Psoas muscle (tissue), 8 donors: Measurements from ENCODE around the gene JMJD6. TPM values are rescaled to one million over a fixed set of nuclear protein-coding genes. Genes with fewer than 3 reads are reported as not detected.
"Not testable (repeated sequence)": the region's sequence is repeated elsewhere in the genome, so short reads cannot be mapped to it uniquely, and the experiment has no call there.

Experiments
- ATAC-seq, 4 donors: fragments of 200-7000 bp; cut with Tn5 transposase; one replicate each; pipeline ENCODE4 v1.9.1; 2020; ENCODE audit warnings: moderate library complexity in 3 of 4, mild to moderate bottlenecking in 2 of 4
- DNase-seq, 2 donors: peaks; one replicate each; pipeline ENCODE4 v3.0.0-alpha.2; 2020
- H3K27ac ChIP-seq: fragments of 200-600 bp; one replicate; pipeline ENCODE4 v1.8.0; 2022
- H3K27me3 ChIP-seq, 3 donors: fragments of 200-600 bp in 1 of 3; one replicate each; pipeline versions ENCODE4 v1.6.1 to v1.8.0; 2013 to 2022; ENCODE audit warnings: low read length in 2 of 3, mild to moderate bottlenecking in 2 of 3, moderate library complexity in 1 of 3; ENCODE audit not compliant: insufficient read depth in 3 of 3
- H3K36me3 ChIP-seq, 2 donors: fragments of 200-600 bp in 1 of 2; one replicate each; pipeline versions ENCODE4 v1.6.1 to v1.8.0; 2013 to 2022; ENCODE audit warnings: low read depth in 1 of 2, mild to moderate bottlenecking in 1 of 2, moderate library complexity in 1 of 2; ENCODE audit not compliant: insufficient read depth in 1 of 2
- H3K4me1 ChIP-seq: fragments of 200-600 bp; one replicate; pipeline ENCODE4 v1.8.0; 2022
- H3K4me3 ChIP-seq: fragments of 200-600 bp; one replicate; pipeline ENCODE4 v1.8.0; 2022; ENCODE audit warnings: mild to moderate bottlenecking
- H3K9me3 ChIP-seq: fragments of 200-600 bp; one replicate; pipeline ENCODE4 v1.8.0; 2022
- CTCF ChIP-seq: fragments of 200-600 bp; IDR thresholded peaks from one replicate; pipeline ENCODE4 v1.8.0; 2022; ENCODE audit warnings: antibody characterized with exemption
- WGBS, 3 donors: extraction: QIAGEN DNeasy Blood & Tissue Kit; methylation state at CpG; one replicate each; pipeline versions ENCODE4 v1.1.6 to v1.1.7; 2013; 5-methylcytosine and 5-hydroxymethylcytosine counted together
- intact Hi-C, 2 donors: fragments of 100-400 bp; cut with DNase I; formaldehyde crosslinking; loops; one replicate each; pipeline versions ENCODE4 v1.11.0 to v1.14.2; 2022
- polyA plus RNA-seq, 3 donors: library from polyadenylated mRNA; stranded (reverse); fragments of 200-250 nt; gene quantifications; one replicate each; pipeline ENCODE4 v1.2.3, GENCODE V29; 2013
- total RNA-seq, 4 donors: library from RNA; stranded (reverse); fragmentation: NEBNext Ultra II Directional in 2 of 4; extraction: Animal tissue kit (Norgen Biotek cat#: 25700) in 2 of 4; gene quantifications; one replicate each; pipeline versions ENCODE4 v1.2.1 to v1.2.4, GENCODE V29; 2021 to 2023
- donor health status: healthy with polysubstance abuse.
- donor health status: DM: no; HTN: no; CAD: no; lungs with moderate emphysema.
- donor health status: Bipolar disorder and iron deficiency.
- donor health status: healthy.
- donor health status: DM: yes; HTN: yes; CAD: no.
- donor health status: DM: no; HTN: no; CAD: no.
- donor health status: DM: no; HTN: no; CAD: no.
- donor health status: DM: yes; HTN: yes; CAD: no.

JMJD6 gene
- total and polyA plus RNA-seq, 7 donors, result 30.8 to 81.9 (median 53.0) TPM

DNA sequence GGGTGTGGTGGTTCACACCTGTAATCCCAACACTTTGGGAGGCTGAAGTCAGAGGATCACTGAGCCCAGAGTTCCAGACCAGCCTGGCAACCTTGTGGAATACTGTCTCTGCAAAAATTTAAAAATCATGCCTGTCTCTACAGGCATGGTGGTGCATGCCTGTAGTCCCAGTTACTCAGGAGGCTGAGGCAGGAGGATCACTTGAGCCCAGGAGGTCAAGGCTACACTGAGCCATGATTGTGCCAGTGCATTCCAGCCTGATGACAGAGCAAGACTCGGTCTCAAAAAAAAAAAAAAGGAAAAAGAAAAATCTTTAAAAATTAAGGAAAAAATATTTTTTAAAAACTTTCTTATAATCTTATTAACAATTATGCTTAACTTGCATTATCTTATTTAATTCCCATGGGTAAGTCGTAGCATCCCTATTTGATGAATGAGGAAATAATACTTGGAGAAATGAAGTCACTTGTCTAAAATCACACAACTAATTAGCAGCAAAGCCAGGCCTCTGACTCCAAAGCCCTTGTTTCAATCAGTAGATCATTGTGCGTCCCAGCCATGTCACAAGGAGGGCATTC is 25.1 kb upstream of the JMJD6 start:
- ATAC-seq, result no peak
- H3K9me3 ChIP-seq, result no peaks in the 10 kb centered on the region
- peaks cover 8 to 67% of the 10 kb centered on the region in 2 donors for H3K36me3 ChIP-seq
- peaks cover 2% of the 10 kb centered on the region for H3K4me1 ChIP-seq
- no peaks in the 10 kb centered on the region for H3K27me3 ChIP-seq
- DNase-seq, result no peak
- H3K4me3 ChIP-seq, result no peak overlapping the region
- intact Hi-C loops, result no loop called here
- TF ChIP-seq CTCF, result no peak
- H3K27ac ChIP-seq, result no peak overlapping the region
- 90 to 95% (median 91%) methylated on average over 3 of the region's 3 CpGs for WGBS, 3 donors

DNA sequence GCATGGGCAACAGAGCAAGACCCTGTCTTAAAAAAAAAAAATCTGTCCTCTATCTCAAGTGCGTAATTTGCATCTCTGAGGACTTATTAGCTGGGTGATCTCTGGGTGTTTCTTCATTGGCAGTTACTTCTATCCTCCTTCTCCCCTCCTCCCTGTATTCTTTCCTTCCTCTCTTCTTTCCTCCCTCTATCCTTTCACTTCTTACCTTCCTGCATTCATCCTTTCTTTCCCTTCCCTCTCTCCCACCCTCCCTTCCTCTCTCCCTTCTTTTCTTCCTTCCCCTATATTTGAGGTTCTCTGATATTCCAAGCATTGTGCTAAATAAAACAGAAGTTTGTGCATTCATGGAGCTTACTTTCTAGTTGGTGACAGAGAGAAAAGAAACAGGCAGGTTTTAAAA is 22.3 kb upstream of the JMJD6 start:
- intact Hi-C loops, result no loop called here
- Histone ChIP-seq H3K27ac (peak overlapping the region; percentile 76), H3K27me3 (no peaks in the 10 kb centered on the region), H3K4me3 (no peak overlapping the region), H3K36me3 (peaks cover 21 to 68% of the 10 kb centered on the region in 2 donors), H3K9me3 (no peaks in the 10 kb centered on the region), H3K4me1 (peaks cover 5% of the 10 kb centered on the region)
- no peak for TF ChIP-seq CTCF
- ATAC-seq (no peak), DNase-seq (no peak)
- 100% methylated on average over 1 of the region's 1 CpG for WGBS, 3 donors

GRCh38 chr17:76747716-76748363 is 21.4 kb upstream of the JMJD6 start:
- 53 to 60% (median 60%) methylated on average over 9 of the region's 9 CpGs for WGBS, 3 donors
- Histone ChIP-seq H3K4me3 (no peak overlapping the region), H3K27ac (peak overlapping the region; percentile 76), H3K4me1 (peaks cover 12% of the 10 kb centered on the region), H3K9me3 (no peaks in the 10 kb centered on the region), H3K27me3 (no peaks in the 10 kb centered on the region), H3K36me3 (peaks cover 21 to 66% of the 10 kb centered on the region in 2 donors)
- peak; percentile 74 to 89 (median 84) for ATAC-seq
- intact Hi-C loops, result no loop called here
- no peak for TF ChIP-seq CTCF
- no peak for DNase-seq

- H3K4me3 ChIP-seq, H3K27ac ChIP-seq, H3K9me3 ChIP-seq, ATAC-seq, H3K27me3 ChIP-seq, intact Hi-C loops, DNase-seq: not testable (repeated sequence)
- Histone ChIP-seq H3K4me1 (peaks cover 32% of the 10 kb centered on the region), H3K36me3 (peaks cover 21 to 70% of the 10 kb centered on the region in 2 donors)
- WGBS, 3 donors, result 92 to 95% (median 93%) methylated on average over 6 of the region's 6 CpGs
Observed at GRCh38 chr17:76745785-76746184, 19.4 kb upstream of the JMJD6 start.

GRCh38 chr17:76744747-76745146 is 18.3 kb upstream of the JMJD6 start:
- 76 to 97% (median 95%) methylated on average over 2 of the region's 2 CpGs for WGBS, 3 donors
- Histone ChIP-seq H3K27me3 (no peaks in the 10 kb centered on the region), H3K27ac (peak overlapping the region; percentile 89), H3K4me3 (no peak overlapping the region), H3K9me3 (no peaks in the 10 kb centered on the region), H3K36me3 (peaks cover 21 to 70% of the 10 kb centered on the region in 2 donors), H3K4me1 (peaks cover 43% of the 10 kb centered on the region)
- ATAC-seq (no peak), DNase-seq (no peak)
- intact Hi-C loops, result no loop called here
- TF ChIP-seq CTCF, result no peak
